HG02840 (cell line): Measurements from ENCODE around the gene GNB1.
"Not testable (repeated sequence)": the region's sequence is repeated elsewhere in the genome, so short reads cannot be mapped to it uniquely, and the experiment has no call there.

Source experiments
- ATAC-seq: cut with Tn5 transposase; IDR thresholded peaks from one replicate; pipeline ENCODE4 v1.9.1; 2021; ENCODE audit warnings: mild to moderate bottlenecking, moderate library complexity, moderate number of reproducible peaks; ENCODE audit not compliant: unreplicated experiment, low FRiP score

GNB1 gene

DNA sequence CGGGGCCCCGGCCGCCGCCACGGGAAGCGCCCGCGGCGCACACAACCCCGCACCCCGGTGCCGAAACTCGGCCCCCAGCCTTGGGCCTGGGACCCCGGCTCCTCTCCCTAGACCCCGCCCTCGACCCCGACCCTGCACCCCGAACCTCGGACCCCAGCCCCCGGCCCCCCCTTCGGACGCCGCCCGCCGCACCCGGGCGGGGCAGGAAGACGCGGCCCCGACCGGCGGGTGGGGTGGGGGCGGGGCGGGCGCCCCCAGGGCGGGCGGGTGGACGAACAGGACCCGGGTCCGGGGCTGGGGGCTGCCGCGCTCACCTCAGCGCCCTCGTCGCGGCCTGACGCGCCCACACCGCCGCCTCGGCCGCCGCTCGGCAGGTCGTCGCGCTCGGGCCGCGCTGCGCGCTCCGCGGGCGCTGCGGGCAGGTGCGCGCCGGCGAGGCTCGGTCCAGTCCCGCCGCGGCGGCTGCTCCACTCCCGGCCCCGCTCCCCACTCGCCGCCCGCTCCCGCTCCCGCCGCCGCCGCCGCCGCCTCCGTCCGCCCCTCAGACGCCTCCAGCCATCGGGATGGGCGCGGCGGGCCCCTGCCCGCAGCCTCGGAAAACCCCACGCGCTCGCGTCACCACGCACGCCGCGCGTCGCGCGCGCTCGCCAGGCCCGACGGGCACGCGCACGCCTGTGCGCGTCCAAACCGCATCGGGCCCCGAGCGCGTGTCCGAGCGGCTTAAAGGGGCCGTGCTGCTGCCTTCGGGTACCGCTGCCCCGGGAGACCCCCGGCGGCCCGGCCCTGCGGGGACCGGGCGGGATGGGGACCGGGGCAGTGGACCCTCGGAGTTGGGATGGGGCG lies at the start of gene GNB1:
Gene GNB1 (minus strand): TSS at position 582 of the 843 bp plus-strand sequence. CDS start 65,634 bp downstream, outside the sequence.
- ATAC-seq: peak; percentile 75

DNA sequence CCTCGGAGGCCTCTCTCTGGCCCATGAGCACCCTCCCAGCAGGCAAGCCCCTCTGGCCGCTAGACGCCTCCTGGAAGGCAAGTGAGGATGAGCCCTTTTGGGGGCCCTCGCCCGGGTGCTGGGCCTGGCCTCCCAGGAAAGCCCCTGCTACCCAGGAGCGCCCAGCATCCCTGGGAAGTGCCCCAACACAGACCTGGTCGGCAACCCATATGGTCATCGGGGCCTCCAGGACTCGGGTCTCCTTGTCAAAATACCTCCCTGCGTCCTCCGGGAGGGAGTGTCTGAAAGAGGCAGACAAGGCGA lies 49.2 kb upstream of the GNB1 start:
- ATAC-seq: no peak

- no peak for ATAC-seq
Observed at GRCh38 chr1:1939296-1940122, 48.6 kb upstream of the GNB1 start.

GRCh38 chr1:1938613-1939295 lies 47.9 kb upstream of the GNB1 start:
- no peak for ATAC-seq

GRCh38 chr1:1938276-1938573 lies 47.3 kb upstream of the GNB1 start:
- ATAC-seq: no peak

- ATAC-seq: no peak
Observed at GRCh38 chr1:1937549-1938275, 46.8 kb upstream of the GNB1 start.

GRCh38 chr1:1937061-1937460 lies 46.2 kb upstream of the GNB1 start:
- ATAC-seq: no peak

DNA sequence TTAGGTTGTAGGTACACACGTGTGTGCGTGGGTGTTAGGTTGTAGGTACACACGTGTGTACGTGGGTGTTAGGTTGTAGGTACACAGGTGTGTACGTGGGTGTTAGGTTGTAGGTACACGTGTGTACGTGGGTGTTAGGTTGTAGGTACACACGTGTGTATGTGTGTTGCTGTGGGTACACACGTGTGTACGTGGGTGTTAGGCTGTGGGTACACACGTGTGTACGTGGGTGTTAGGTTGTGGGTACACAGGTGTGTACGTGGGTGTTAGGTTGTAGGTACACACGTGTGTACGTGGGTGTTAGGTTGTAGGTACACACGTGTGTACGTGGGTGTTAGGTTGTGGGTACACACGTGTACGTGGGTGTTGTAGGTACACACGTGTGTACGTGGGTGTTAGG lies 44.0 kb upstream of the GNB1 start:
- not testable (repeated sequence) for ATAC-seq

DNA sequence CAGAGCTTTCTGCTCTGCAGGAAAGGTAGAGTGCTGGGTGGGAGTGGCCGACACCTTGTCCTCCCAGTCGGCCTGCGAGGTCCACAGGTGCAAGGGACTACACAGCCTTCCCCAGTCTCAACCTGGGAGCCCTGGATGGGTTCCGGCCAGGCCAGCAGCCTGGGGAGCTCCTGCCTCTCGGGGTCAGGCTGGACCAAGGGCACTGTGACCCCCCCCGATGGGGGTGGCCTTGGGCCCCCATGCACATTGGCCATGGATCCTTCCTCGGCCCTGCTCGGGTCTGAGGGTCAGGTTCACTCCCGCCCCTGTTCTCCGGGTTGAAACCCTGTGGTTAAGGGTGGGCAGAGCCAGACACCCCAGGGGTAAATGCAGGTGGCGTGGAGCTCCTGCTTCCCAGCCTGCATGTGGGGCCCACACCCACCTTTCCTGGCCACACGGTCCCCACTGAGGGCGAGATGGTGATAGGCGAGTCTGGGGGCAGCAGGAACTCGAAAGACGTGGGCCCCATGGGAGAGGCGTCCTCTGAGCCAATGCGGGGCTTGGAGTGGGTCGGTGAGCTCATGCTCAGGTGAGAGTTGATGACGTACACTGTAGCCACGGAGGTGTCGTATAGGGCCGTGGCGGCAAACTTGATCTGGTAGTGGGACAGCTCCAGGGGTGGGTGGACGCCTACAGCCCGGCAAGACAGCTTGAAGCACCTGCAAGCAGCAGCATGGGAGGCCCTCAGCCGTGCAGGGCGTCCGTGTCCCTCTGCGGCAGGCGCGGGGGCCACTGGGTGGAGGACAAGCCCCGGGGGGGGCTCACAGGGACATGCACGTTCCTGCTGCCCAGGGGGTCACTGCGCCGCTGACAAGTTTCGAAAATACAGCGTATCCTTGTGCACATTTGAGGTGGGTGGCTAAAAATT lies 39.0 kb upstream of the GNB1 start:
- no peak for ATAC-seq

- ATAC-seq: no peak
Observed at GRCh38 chr1:1929102-1929638, 38.3 kb upstream of the GNB1 start.

- no peak for ATAC-seq
Observed at GRCh38 chr1:1928231-1929101, 37.6 kb upstream of the GNB1 start.

DNA sequence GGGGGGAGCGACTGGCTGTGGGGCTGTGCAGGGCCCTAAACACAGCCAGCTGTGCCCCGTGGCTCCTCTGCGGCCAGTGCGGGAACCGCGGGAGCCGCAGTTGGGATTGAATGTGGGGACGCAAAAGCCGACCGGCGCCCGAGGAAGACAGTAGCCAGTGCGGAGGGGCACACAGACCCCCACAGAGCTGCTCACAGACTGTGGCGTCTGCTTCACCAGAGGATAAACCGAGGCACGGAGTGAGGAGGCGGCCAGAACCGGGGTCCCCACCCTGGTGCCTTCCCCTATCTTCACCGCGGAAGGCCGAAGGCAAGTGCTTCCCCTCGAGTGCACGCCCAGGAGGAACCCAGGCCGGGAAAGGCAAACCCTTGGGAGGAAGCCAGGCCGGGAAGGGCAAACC lies 36.9 kb upstream of the GNB1 start:
- no peak for ATAC-seq

- ATAC-seq: no peak
Observed at GRCh38 chr1:1926886-1927660, 36.2 kb upstream of the GNB1 start.

GRCh38 chr1:1926346-1926811 lies 35.5 kb upstream of the GNB1 start:
- ATAC-seq: no peak

DNA sequence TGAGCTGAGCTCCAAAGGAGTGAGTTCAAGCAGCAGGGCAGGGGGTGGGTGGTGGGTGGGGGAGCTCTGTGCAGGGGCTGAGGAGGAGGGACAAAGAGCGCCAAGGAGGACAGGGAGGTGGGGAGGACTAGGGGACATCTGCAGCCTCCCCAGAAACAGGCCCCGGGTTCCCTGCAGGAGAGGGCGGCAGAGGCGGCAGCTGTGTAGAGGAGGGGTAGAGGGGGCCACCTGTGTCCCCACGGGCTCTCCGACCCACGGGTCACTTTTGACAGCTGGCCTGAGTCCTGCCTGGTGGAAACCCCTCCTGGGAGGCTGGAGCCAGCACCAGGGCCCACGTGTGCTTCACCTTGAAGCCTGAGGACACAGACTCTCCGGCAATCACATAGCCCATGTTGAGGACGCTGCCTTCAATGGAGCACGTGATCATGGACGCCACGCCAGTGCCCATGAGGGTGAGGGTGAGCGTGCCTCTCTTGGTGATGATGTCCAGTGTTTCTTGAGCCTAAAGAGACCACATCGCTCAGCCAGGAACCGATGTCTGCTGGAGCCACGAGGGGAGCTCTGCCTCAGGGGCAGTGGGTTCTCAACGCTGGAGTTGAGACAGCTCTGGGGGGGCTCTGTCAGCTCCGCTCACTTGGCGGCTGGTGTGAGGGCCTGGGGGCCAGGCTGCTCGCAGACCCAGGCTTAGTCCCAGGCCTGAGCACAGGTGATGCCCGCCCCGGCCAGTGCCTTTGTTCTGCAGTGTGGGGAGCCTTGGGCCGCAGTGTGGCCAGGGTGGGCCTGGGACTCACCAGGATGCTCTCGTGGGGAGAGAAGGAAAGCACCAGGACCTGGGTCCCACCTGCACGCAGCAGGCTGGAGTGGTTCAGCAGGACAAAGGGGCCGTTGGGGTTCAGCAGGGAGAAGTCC lies 34.8 kb upstream of the GNB1 start:
- ATAC-seq: no peak

DNA sequence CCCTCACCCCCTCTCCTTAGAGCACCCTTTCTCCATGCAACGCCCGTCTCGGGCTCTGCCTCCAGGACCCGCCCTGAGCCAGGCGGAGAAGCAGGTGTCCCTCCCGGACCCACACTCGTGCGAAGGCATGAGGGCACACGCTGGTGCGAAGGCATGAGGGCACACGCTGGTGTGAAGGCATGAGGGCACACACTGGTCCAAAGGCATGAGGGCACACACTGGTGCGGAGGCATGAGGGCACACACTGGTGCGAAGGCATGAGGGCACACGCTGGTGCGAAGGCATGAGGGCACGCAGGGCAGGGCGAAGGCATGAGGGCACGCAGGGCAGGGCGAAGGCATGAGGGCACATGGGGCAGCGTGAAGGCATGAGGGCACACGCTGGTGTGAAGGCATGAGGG lies 34.0 kb upstream of the GNB1 start:
- ATAC-seq: no peak

DNA sequence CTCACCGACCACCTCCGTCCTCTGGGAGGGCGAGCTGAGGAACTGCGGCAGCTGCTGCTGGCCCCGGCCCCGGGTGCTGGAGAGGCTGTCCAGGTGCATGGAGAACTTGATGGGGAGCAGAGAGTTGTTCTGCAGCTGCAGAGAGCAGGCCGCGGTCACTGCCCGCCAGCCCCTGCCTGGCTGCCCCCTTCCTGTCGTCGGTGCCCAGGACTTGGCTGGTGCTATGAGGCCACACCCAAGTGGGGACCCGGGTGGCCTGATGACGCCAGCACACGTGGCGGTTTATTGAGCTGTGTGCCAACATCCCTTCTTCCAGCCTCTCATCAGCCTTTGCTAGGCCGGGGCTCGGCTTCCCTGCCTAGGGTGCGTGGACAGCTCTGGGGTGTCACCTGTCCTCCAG lies 33.5 kb upstream of the GNB1 start:
- ATAC-seq: no peak
